HG03558 (cell line): ENCODE results near the gene FER.
"Not testable (repeated sequence)": the region's sequence is repeated elsewhere in the genome, so short reads cannot be mapped to it uniquely, and the experiment has no call there.

Experiments used
- ATAC-seq: cut with Tn5 transposase; IDR thresholded peaks from one replicate; pipeline ENCODE4 v1.9.1; 2021; ENCODE audit warnings: moderate number of reproducible peaks; ENCODE audit not compliant: unreplicated experiment; ENCODE audit errors: extremely low read depth

FER gene

GRCh38 chr5:108866097-108866496 is 118.4 kb downstream of the FER start:
- not testable (repeated sequence) for ATAC-seq

GRCh38 chr5:108867656-108868055 is 120.0 kb downstream of the FER start:
- ATAC-seq: no peak

GRCh38 chr5:108869066-108869465 is 121.4 kb downstream of the FER start:
- ATAC-seq: no peak

GRCh38 chr5:108876451-108876850 is 128.8 kb downstream of the FER start:
- no peak for ATAC-seq

- ATAC-seq: no peak
Observed at GRCh38 chr5:108878756-108879155, 131.1 kb downstream of the FER start.

- ATAC-seq: no peak
Observed at GRCh38 chr5:108881133-108881532, 133.4 kb downstream of the FER start.

GRCh38 chr5:108884736-108885135 is 137.0 kb downstream of the FER start:
- no peak for ATAC-seq

GRCh38 chr5:108898257-108898656 is 150.6 kb downstream of the FER start:
- ATAC-seq: no peak

GRCh38 chr5:108898707-108899106 is 151.0 kb downstream of the FER start:
- ATAC-seq: no peak

- ATAC-seq: not testable (repeated sequence)
Observed at GRCh38 chr5:108899244-108899643, 151.5 kb downstream of the FER start.

- no peak for ATAC-seq
Observed at GRCh38 chr5:108900668-108901067, 153.0 kb downstream of the FER start.

- no peak for ATAC-seq
Observed at GRCh38 chr5:108905805-108906204, 158.1 kb downstream of the FER start.

GRCh38 chr5:108910627-108911026 is 162.9 kb downstream of the FER start:
- ATAC-seq: no peak

- peak; percentile 56 for ATAC-seq
Observed at GRCh38 chr5:108911055-108911454, 163.4 kb downstream of the FER start.

- no peak for ATAC-seq
Observed at GRCh38 chr5:108917596-108917995, 169.9 kb downstream of the FER start.

- ATAC-seq: no peak
Observed at GRCh38 chr5:108919591-108920326, 172.1 kb downstream of the FER start.

- no peak for ATAC-seq
Observed at GRCh38 chr5:108924457-108924961, 176.8 kb downstream of the FER start.

GRCh38 chr5:108925073-108925472 is 177.4 kb downstream of the FER start:
- no peak for ATAC-seq

GRCh38 chr5:108930107-108930506 is 182.4 kb downstream of the FER start:
- ATAC-seq: no peak

- no peak for ATAC-seq
Observed at GRCh38 chr5:108935611-108936010, 187.9 kb downstream of the FER start.

- no peak for ATAC-seq
Observed at GRCh38 chr5:108937221-108937620, 189.5 kb downstream of the FER start.

GRCh38 chr5:108940506-108940905 is 192.8 kb downstream of the FER start:
- no peak for ATAC-seq
